Measurements from ENCODE around the gene HS6ST1.

DNA sequence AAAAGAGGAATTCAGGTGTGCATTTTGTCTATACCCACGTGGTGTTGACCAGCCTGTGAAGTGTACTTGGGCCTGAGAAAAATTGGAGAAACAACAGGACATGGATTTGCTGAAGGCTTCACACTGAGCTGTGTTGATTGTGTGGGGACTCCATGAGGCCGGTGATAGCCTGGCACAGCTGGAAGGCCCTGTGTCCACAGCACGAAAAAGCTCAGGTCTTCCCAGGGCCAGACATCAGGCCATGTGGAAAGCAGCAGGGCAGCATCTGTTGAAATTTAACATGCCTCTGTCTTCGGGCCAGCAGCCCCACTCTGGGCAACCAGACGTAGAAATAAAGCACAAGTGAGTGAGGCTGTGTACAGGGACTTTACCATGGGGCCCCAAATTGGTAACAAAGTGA, 84.1 kb downstream of the HS6ST1 start:
- TF ChIP-seq, protein P1, sequence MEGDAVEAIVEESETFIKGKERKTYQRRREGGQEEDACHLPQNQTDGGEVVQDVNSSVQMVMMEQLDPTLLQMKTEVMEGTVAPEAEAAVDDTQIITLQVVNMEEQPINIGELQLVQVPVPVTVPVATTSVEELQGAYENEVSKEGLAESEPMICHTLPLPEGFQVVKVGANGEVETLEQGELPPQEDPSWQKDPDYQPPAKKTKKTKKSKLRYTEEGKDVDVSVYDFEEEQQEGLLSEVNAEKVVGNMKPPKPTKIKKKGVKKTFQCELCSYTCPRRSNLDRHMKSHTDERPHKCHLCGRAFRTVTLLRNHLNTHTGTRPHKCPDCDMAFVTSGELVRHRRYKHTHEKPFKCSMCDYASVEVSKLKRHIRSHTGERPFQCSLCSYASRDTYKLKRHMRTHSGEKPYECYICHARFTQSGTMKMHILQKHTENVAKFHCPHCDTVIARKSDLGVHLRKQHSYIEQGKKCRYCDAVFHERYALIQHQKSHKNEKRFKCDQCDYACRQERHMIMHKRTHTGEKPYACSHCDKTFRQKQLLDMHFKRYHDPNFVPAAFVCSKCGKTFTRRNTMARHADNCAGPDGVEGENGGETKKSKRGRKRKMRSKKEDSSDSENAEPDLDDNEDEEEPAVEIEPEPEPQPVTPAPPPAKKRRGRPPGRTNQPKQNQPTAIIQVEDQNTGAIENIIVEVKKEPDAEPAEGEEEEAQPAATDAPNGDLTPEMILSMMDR (IDR thresholded peaks at IDR 0.05): no peak
- TF ChIP-seq POLR2A (IDR thresholded peaks at IDR 0.05): no peak
